ENCODE data around the gene AFAP1. TPM values are rescaled to one million over a fixed set of nuclear protein-coding genes. Genes with fewer than 3 reads are reported as not detected.

Gene AFAP1
- total RNA-seq, 1 donor from 2014 or later, result 55.6 TPM

DNA sequence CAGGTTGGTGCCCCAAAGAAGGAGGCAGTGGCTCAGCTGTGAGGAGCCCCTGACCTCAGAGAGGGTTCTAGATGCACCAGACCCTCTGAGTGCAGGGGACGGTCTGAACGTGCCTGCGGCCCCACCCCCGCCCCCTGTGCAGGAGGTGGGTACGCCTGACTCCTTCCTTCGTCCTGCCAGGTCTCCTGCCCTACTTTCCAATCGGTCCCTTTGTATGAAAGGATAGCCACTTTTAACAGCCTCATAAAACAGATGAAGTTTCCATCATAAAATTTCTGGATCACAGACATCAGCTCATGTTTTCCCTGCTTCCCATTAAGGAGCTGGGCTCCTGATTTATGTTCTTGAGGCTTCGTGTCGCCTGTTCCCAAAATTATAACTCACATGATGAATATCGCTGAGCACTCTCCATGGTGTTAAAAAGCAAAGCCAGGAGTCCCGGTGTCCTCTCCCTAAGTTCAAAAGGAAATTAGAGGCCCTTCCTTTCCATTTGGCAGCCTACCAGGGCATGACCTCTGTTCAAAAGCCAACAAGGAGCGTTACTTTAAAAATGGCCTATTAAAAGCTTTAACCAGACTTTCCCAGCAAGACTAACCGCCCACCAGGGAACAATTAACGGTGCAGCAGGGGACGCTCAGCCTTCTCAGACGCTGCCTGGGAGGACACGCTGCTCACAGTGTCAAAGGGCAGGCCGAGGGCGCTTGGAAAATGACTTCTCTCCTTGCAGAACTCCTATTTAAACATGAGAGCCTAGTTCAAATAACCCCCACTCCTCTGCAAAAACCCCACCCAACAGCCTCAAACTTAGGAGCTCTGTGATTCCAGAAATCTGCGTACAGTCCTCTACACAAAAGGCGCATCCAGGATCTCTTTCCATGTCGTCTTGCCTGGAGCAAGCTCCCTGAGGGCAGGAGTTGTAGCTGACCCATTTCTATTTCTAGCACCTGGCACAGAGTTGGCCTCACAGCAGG is 181.9 kb downstream of the AFAP1 start:
- TF ChIP-seq, protein P1, sequence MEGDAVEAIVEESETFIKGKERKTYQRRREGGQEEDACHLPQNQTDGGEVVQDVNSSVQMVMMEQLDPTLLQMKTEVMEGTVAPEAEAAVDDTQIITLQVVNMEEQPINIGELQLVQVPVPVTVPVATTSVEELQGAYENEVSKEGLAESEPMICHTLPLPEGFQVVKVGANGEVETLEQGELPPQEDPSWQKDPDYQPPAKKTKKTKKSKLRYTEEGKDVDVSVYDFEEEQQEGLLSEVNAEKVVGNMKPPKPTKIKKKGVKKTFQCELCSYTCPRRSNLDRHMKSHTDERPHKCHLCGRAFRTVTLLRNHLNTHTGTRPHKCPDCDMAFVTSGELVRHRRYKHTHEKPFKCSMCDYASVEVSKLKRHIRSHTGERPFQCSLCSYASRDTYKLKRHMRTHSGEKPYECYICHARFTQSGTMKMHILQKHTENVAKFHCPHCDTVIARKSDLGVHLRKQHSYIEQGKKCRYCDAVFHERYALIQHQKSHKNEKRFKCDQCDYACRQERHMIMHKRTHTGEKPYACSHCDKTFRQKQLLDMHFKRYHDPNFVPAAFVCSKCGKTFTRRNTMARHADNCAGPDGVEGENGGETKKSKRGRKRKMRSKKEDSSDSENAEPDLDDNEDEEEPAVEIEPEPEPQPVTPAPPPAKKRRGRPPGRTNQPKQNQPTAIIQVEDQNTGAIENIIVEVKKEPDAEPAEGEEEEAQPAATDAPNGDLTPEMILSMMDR (IDR thresholded peaks at IDR 0.05; ENCODE audit: insufficient read depth, low read length, poor library complexity, severe bottlenecking), result no peak
- Histone ChIP-seq H3K36me3 (ENCODE audit: control insufficient read depth, insufficient read depth, low read length) (no peaks in the 10 kb centered on the region), H3K27me3 (ENCODE audit: control insufficient read depth, insufficient read depth, low read length) (no peaks in the 10 kb centered on the region), H3K4me3 (ENCODE audit: low read depth, low read length) (no peak overlapping the region)
- no peak for DNase-seq (ENCODE audit: low read depth)

DNA sequence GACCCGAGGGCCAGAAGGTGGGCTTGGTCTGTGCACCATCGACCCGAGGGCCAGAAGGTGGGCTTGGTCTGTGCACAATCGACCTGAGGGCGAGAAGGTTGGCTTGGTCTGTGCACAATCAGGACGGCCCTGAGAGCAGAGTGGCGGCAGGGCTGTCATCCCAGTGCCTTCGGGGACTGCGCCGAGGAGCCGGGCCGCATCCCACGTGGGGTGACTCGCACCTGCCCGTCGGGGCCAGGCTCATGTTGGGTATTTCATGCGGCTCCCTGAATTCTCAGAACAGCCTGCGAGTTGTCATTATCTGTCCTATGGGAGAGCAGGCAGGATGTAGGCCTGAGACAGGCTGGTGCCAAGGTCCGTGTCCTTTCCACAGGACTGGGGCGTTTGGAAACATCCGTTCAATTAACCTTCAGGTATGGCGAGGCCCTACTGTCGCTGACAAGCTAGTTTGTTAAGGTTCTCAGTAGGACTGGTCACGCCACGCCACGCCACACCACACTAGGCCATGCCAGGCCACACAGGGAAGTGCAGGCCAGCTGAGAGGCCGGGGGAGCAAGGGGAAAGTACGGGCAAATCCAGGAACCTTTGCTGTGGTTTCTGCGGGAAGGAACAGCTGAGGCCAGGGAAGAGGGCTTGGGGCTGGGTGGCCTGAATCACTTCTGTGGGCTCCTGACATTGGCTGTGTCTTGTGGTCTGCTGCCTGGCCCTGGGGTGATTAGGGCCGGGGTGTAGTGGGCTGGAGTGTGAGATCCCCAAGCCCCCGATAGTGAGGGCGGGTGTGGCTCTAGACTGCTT is 182.9 kb downstream of the AFAP1 start:
- Histone ChIP-seq H3K27me3 (ENCODE audit: control insufficient read depth, insufficient read depth, low read length) (no peaks in the 10 kb centered on the region), H3K4me3 (ENCODE audit: low read depth, low read length) (no peak overlapping the region), H3K36me3 (ENCODE audit: control insufficient read depth, insufficient read depth, low read length) (no peaks in the 10 kb centered on the region)
- DNase-seq (ENCODE audit: low read depth), result no peak
- TF ChIP-seq, protein P1 (IDR thresholded peaks at IDR 0.05; ENCODE audit: insufficient read depth, low read length, poor library complexity, severe bottlenecking), result no peak

DNA sequence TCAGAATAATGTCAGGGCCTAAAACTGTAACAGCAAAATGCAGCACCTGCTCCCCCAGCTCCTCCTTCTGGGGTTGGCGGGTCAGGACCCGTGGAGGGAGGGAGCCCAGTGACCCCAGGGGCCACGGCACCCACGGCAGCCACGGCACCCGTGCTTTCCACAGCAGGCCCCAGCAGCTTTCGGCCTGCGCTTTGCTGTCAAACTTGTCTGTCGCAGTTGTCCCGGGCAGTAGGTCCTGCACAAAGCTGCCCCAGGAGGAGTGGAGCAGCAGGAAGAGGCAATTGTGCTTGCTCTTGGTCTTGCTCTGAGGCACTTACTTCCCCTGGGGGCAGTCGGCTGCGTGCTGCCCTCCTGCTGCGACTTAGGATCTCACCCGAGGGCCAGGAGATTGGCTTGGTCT is 183.6 kb downstream of the AFAP1 start:
- Histone ChIP-seq H3K36me3 (ENCODE audit: control insufficient read depth, insufficient read depth, low read length) (no peaks in the 10 kb centered on the region), H3K27me3 (ENCODE audit: control insufficient read depth, insufficient read depth, low read length) (no peaks in the 10 kb centered on the region), H3K4me3 (ENCODE audit: low read depth, low read length) (no peak overlapping the region)
- DNase-seq (ENCODE audit: low read depth), result no peak
- TF ChIP-seq, protein P1 (IDR thresholded peaks at IDR 0.05; ENCODE audit: insufficient read depth, low read length, poor library complexity, severe bottlenecking), result no peak

DNA sequence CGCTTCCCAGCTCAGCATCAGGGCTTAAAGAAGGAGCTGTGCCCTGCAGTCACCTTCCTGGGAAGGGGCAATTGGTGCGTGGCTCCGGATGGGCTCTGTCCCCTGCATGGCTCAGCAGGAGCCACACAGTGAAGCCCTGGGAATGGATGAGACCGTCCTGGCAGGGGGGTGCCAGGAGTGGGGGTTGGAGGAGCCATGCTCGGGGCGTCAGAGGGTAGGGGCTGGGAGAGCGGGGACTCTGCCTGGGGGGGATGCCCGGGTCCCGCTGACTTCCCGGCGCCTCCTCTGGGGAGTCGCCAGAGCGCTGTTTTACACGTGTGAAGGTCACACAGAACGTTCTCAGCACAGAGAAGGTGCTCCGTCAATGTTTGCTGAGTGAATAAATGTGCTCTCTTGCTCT is 184.1 kb downstream of the AFAP1 start:
- H3K36me3 ChIP-seq (ENCODE audit: control insufficient read depth, insufficient read depth, low read length), result no peaks in the 10 kb centered on the region
- DNase-seq (ENCODE audit: low read depth), result no peak
- TF ChIP-seq, protein P1 (IDR thresholded peaks at IDR 0.05; ENCODE audit: insufficient read depth, low read length, poor library complexity, severe bottlenecking), result no peak
- no peaks in the 10 kb centered on the region for H3K27me3 ChIP-seq (ENCODE audit: control insufficient read depth, insufficient read depth, low read length)
- no peak overlapping the region for H3K4me3 ChIP-seq (ENCODE audit: low read depth, low read length)

DNA sequence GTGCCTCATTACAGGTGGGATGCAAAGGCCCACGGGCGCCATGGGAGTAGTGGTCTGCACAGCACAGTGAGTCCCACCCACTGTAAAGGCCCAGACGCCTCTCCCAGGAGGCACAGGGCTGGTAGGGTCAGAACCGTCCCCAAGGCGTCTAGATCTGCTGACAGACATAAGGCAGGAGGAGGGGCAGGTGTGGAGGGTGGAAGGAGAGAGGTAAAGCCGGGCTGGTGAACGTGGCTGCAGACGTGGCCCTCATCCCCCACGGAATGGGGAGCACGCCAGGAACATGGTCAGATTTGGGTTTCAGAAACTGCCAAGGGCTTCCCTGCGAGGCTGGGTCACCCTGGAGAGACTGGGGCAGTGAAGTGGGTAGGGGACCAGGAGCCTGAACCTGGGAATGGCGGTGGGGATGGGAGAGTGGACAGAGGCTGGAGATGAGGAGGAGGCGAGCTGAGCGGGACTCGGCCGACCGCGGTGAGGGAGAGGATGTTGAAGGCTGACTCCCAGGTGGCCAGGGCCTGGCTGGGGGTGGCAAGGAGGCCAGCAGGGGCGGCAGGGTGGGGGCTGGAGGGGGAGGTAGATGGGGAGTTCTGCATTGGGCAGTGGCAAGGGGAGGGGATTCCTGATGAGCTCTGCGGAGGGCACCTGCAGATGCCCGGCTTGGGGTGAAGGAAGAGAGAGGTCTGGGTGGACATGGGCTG is 184.9 kb downstream of the AFAP1 start:
- no peaks in the 10 kb centered on the region for H3K27me3 ChIP-seq (ENCODE audit: control insufficient read depth, insufficient read depth, low read length)
- H3K4me3 ChIP-seq (ENCODE audit: low read depth, low read length), result no peak overlapping the region
- TF ChIP-seq, protein P1 (IDR thresholded peaks at IDR 0.05; ENCODE audit: insufficient read depth, low read length, poor library complexity, severe bottlenecking), result no peak
- no peaks in the 10 kb centered on the region for H3K36me3 ChIP-seq (ENCODE audit: control insufficient read depth, insufficient read depth, low read length)
- no peak for DNase-seq (ENCODE audit: low read depth)

Measured in kidney epithelial cell (primary cell).